GM18520 (cell line): ENCODE results near the gene HORMAD2.
"Not testable (repeated sequence)": the region's sequence is repeated elsewhere in the genome, so short reads cannot be mapped to it uniquely, and the experiment has no call there.

Source experiments
- ATAC-seq: cut with Tn5 transposase; IDR thresholded peaks from one replicate; pipeline ENCODE4 v1.9.1; 2021; ENCODE audit not compliant: unreplicated experiment

HORMAD2 gene

DNA sequence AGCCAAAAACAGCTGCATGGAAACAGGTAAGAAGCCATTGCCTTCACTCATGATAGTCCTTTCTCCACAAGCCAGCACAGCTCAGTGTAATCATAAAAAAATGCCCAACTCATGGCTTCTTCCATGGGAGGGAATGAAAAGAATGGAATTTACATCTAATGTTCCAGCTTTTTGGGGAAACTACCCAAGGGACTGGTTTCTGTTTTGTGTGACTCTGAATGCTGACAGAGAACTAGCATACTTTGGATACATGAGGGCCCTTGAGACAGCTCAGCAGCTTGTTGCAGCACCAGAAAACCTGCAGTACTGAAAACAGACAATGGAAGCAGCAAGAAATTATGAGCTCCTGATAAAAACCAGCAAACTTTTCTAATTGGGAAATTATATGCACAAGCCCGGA is 24.2 kb upstream of the HORMAD2 start:
- ATAC-seq: no peak

GRCh38 chr22:30057375-30057774 is 22.9 kb upstream of the HORMAD2 start:
- ATAC-seq: no peak

- not testable (repeated sequence) for ATAC-seq
Measured at GRCh38 chr22:30059346-30060020, 20.8 kb upstream of the HORMAD2 start.

DNA sequence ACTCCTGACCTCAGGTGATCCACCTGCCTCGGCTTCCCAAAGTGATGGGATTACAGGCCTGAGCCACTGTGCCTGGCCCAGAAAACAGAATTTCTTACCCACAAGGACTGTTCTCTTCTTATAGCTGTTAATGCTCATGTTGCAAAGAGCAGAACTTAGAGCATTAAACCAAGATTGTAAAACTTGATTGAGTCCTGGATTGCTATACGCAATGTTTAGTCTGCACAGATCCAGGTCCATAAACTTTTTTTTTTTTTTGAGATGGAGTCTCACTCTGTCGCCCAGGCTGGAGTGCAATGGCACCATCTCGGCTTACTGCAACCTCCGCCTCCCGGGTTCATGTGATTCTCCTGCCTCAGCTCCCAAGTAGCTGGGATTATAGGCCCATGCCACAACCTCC is 19.2 kb upstream of the HORMAD2 start:
- not testable (repeated sequence) for ATAC-seq

DNA sequence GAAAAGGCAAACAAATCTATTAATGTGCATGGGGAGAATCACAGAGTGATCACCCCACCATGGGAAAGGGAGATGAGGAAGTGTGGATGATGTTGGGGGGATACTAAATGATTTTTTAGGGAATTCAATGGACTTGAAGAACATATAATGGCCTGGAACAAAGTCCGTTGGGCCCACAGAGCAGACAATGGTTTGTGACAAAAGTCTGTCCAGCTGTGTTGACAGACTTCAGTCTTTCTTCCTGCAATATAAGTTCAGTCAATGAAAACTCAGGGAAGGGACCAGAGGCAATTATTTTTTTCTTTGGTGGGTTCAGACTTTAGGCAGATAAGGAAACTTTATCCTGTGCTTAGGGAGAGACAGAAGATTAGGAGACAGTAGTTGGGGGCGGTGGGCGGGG is 18.0 kb upstream of the HORMAD2 start:
- ATAC-seq: no peak

DNA sequence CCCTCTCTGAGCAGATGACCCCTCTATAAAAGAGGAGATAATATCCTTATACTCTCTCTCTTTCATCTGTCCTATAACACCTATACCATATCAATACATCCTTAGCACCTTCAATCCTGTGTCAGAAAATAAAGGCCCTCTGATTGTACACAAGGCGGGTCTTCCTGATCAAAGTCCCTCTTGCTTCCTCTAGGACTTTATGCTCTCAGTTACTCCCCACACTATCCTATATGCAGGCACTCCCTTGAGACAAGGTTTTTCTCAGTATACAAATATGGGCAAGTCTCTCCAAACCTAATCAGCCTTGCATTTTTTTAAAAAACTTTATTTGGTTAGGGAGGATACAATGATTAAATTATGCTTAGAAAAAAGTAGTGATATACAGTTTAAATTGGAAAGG is 17.3 kb upstream of the HORMAD2 start:
- no peak for ATAC-seq

- no peak for ATAC-seq
Measured at GRCh38 chr22:30064172-30064571, 16.1 kb upstream of the HORMAD2 start.

- no peak for ATAC-seq
Measured at GRCh38 chr22:30073743-30074142, 6.5 kb upstream of the HORMAD2 start.

DNA sequence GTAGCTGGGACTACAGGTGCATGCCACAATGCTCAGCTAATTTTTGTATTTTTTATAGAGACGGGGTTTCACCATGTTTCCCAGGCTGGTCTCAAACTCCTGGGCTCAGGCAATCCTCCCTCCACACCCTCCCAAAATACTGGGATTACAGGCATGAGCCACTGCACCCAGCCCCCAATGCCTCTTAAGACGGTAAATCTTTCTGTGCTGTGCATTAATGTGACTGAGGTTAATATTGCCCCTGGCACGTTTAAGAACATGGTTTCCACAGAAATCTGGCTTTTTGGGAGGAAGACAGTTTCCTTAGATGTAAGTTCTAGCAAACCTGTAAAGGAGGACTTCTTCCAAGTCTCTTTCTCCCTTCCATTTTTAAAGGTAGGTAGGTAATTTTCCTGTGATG is 6.1 kb upstream of the HORMAD2 start:
- no peak for ATAC-seq

GRCh38 chr22:30074994-30075393 is 5.3 kb upstream of the HORMAD2 start:
- ATAC-seq: no peak

- no peak for ATAC-seq
Measured at GRCh38 chr22:30077279-30077880, 2.9 kb upstream of the HORMAD2 start.

DNA sequence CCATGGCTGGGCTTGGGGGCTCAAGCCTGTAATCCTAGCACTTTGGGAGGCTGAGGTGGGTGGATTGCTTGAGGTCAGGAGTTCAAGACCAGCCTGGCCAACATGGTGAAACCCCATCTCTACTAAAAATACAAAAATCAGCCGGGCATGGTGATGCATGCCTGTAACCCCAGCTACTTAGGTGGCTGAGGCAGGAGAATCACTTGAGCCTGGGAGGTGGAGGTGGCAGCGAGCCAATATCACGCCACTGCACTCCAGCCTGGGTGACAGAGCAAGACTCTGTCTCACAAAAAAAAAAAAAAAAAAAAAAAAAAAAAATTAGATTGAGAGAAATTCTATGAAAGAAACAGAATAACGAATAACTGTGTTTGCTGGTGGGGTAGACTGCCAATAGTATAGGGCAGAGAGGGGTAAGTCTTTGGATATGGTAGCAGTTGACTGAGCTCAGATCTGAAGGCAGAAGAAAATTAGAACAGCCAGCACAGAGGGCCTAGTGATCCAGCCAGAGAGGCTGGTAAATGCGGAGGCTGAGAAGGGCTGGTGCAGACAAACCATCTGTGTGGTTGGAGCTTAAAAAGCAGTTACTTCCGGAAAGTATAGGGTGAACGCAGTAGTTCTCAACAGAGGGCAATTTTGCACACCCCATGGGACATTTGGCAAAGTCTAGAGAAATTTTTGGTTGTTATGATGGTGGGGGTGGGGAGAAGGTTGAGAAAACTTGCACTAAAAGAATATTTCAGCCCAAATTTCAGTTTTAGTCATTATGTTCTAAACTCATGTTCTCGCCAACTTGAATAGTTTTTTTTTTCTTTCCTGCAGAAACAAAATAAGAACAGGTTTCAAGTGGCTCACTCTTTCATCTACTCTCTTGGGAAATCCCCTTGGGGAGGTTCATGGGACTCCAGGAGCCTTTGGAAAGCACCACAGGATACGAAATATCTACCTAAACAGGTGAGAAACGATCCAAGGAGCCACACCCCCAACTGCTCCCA is 1.6 kb upstream of the HORMAD2 start:
- no peak for ATAC-seq

GRCh38 chr22:30080805-30081204 is 541 bp downstream of the HORMAD2 start:
- ATAC-seq: no peak

DNA sequence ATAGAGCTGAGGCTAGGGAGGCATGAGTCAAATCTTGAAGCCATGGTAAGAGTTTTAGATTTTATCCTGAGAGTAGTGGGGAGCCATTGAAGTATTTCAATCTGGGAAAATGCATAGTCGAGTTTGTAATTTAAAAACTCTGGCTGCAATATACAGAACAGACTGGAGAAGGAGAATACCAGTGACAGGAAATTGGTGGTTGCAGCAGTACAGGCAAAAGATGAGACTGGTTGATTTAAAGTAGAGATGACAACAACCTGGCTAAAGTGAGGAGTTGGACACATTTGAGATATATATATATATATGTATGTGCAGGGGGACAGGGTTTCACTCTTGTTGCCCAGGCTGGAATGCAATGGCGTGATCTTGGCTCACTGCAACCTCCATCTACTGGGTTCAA is 6.2 kb downstream of the HORMAD2 start:
- no peak for ATAC-seq

DNA sequence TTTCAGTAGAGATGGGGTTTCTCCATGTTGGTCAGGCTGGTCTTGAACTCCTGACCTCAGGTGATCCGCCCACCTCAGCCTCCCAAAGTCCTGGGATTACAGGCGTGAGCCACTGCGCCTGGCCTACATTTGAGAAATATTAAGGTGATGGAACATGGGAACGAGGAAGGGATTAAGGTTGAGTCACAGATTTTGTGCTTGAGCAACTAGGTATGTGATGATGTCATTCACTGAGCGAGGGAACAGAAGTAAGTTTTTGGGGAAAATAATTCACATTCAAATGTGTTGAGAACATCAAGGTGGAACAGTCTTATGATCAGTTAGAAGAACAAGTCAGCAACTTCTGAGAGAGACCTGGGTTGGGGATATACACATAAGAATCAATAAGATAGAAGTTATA is 6.8 kb downstream of the HORMAD2 start:
- not testable (repeated sequence) for ATAC-seq

DNA sequence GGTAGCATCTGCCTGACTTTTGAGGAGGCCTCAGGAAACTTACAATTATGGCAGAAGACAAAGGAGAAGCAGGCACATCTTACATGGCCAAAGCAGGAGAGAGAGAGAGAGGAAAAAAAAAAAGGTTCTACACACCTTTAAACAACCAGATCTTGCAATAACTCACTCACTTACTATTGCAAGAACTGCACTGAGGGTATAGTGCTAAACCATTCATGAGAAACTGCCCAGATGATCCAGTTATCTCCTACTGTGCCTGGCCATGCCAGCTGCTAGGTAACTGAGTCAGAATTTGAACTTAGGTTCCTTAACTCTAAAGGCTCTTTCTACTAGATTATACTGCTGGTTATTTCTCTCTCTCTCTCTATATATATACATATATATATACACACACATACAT is 7.3 kb downstream of the HORMAD2 start:
- ATAC-seq: no peak

DNA sequence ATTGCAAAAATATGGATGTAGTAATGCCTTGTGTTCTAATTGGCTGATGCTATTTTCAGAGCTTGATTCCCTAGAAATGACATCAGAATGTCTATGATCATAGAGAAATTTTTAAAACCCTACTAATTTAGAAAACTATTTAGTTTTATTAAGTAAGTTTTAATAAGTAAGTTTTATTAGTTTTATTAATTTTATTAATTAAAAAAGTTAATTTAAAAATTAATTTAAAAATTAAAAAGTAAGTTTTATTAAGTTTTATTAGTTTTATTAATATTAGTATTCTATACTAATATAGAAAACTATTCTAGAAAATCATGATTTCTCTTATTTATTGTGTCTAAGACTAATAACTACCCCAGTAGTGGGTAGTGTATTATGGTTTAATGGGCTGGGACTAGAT is 8.2 kb downstream of the HORMAD2 start:
- ATAC-seq: no peak

GRCh38 chr22:30089655-30089974 is 9.4 kb downstream of the HORMAD2 start:
- ATAC-seq: no peak

GRCh38 chr22:30092686-30093085 is 12.4 kb downstream of the HORMAD2 start:
- ATAC-seq: no peak

- ATAC-seq: no peak
Measured at GRCh38 chr22:30094804-30095203, 14.5 kb downstream of the HORMAD2 start.

DNA sequence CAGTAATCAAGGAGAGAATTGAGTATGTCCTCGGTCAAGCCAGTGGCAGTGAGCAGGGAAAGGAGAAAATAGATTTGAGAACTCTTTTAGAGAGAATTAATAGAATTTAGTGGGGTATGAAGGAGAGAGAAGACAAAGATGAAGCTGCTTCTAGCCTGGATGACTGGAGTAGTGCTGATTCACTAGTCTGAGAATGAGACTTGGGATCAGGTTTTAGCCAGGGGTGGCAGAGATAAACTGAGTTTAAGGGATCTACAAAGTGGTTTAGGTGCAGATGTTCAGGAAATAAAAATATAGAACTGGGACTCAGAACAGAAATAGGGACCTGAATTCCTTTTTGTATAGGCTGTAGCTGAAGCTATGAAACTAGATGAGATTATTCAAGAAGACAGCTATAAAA is 17.6 kb downstream of the HORMAD2 start:
- ATAC-seq: no peak

GRCh38 chr22:30100770-30101169 is 20.5 kb downstream of the HORMAD2 start:
- not testable (repeated sequence) for ATAC-seq
